WTC11 (cell line): ENCODE results near the gene DENND4A.

ENCODE experiments used
- CTCF ChIP-seq: fragments of 200-600 bp; IDR thresholded peaks from 2 replicates; pipeline ENCODE4 v1.8.0; 2022; ENCODE audit warnings: antibody characterized with exemption
- IRF2 ChIP-seq: sonication (generic); formaldehyde crosslinking; IDR thresholded peaks from 2 replicates; pipeline ENCODE4 v1.8.0; 2022; ENCODE audit warnings: low read depth, missing genetic modification reagents, borderline replicate concordance
- JUN ChIP-seq: sonication (generic); formaldehyde crosslinking; IDR thresholded peaks from 2 replicates; pipeline ENCODE4 v1.8.0; 2023; ENCODE audit warnings: mild to moderate bottlenecking, missing genetic modification reagents
- MAX ChIP-seq: sonication (generic); formaldehyde crosslinking; IDR thresholded peaks from 2 replicates; pipeline ENCODE4 v1.8.0; 2022; ENCODE audit warnings: mild to moderate bottlenecking, missing genetic modification reagents
- MXD4 ChIP-seq: fragments of 250-450 bp; sonication (Bioruptor Pico); IDR thresholded peaks from 2 replicates; pipeline ENCODE4 v1.8.0; 2021; ENCODE audit warnings: mild to moderate bottlenecking, moderate library complexity, borderline replicate concordance
- NR1H2 ChIP-seq: sonication (generic); formaldehyde crosslinking; IDR thresholded peaks from 2 replicates; pipeline ENCODE4 v1.9.0; 2021; ENCODE audit warnings: mild to moderate bottlenecking, moderate library complexity, missing genetic modification reagents
- SP1 ChIP-seq: sonication (generic); formaldehyde crosslinking; conservative IDR thresholded peaks from 2 replicates; pipeline ENCODE4 v1.8.1; 2022; ENCODE audit warnings: missing genetic modification reagents
- TCF7 ChIP-seq: sonication (generic); formaldehyde crosslinking; IDR thresholded peaks from 2 replicates; pipeline ENCODE4 v1.8.0; 2022; ENCODE audit warnings: mild to moderate bottlenecking, low read depth, missing genetic modification reagents, moderate library complexity
- USF1 ChIP-seq: sonication (generic); formaldehyde crosslinking; IDR thresholded peaks from 2 replicates; pipeline ENCODE4 v1.8.0; 2022; ENCODE audit warnings: mild to moderate bottlenecking, missing genetic modification reagents
- ZBTB43 ChIP-seq: sonication (generic); formaldehyde crosslinking; IDR thresholded peaks from 2 replicates; pipeline ENCODE4 v1.8.1; 2023; ENCODE audit warnings: mild to moderate bottlenecking, missing genetic modification reagents
- ZSCAN18 ChIP-seq: fragments of 250-450 bp; sonication (Bioruptor Pico); IDR thresholded peaks from 2 replicates; pipeline ENCODE4 v2.1.2; 2022; ENCODE audit warnings: mild to moderate bottlenecking, moderate library complexity

- TF ChIP-seq CTCF (no peak), TCF7 (CRISPR knock-in tag) (no peak), JUN (CRISPR knock-in tag) (no peak), MAX (CRISPR knock-in tag) (no peak), USF1 (CRISPR knock-in tag) (no peak), ZBTB43 (no peak), ZSCAN18 (CRISPR knock-in tag) (no peak), IRF2 (CRISPR knock-in tag) (no peak), SP1 (no peak), NR1H2 (CRISPR knock-in tag) (no peak), MXD4 (CRISPR knock-in tag) (no peak)
Measured at GRCh38 chr15:65620833-65621232, 171.3 kb downstream of the DENND4A start.
